ENCODE results near the gene KCNJ4. TPM values are rescaled to one million over a fixed set of nuclear protein-coding genes. Genes with fewer than 3 reads are reported as not detected.

The KCNJ4 gene
- total RNA-seq, 1 experiment from 2014 or later: 0.18 TPM

GRCh38 chr22:38487946-38488345 lies 32.9 kb upstream of the KCNJ4 start:
- DNase-seq (ENCODE audit: low read depth, low spot score) (no peak), ATAC-seq (no peak)
- intact Hi-C loops (cut with micrococcal nuclease; ENCODE audit: unreplicated experiment): no loop called here
- no peaks in the 10 kb centered on the region for H3K27me3 ChIP-seq (ENCODE audit: control insufficient read depth, insufficient read depth, low read length)
- TF ChIP-seq POLR2AphosphoS5 (IDR thresholded peaks at IDR 0.05; ENCODE audit: low read depth, low read length) (no peak), SIN3A (IDR thresholded peaks at IDR 0.05; ENCODE audit: borderline replicate concordance, insufficient read depth, low read depth, low read length) (no peak), TCF7L2 (IDR thresholded peaks at IDR 0.05; ENCODE audit: low read depth, low read length) (no peak), CTCF (IDR thresholded peaks at IDR 0.05) (no peak), REST (IDR thresholded peaks at IDR 0.05; ENCODE audit: insufficient read depth in 1 of 2, low read depth in 2 of 2, low read length in 1 of 2) (no peak)
- no peaks in the 10 kb centered on the region; the same call in 1 of the 2 replicates for H3K4me1 ChIP-seq (ENCODE audit: control insufficient read depth, insufficient read depth, low read length)
- H3K4me3 ChIP-seq (ENCODE audit: low read depth in 2 of 2, low read length in 2 of 2): no peak overlapping the region
- ChIA-PET POLR2A (interaction anchor here (0.6 kb wide), 2 partner anchors 64 to 146 kb away, joined by 3 read pairs; no protein-coding TSS in a partner anchor), CTCF (no interaction called here)
- no peaks in the 10 kb centered on the region for H3K9me3 ChIP-seq (ENCODE audit: control insufficient read depth, insufficient read depth, low read depth, low read length)
- no peak overlapping the region for H3K27ac ChIP-seq (ENCODE audit: low read length)
- no TSS peak for BruUV-seq (replicated peaks)
- peaks cover 75% of the 10 kb centered on the region for H3K36me3 ChIP-seq (ENCODE audit: control insufficient read depth, insufficient read depth, low read length)
- in situ Hi-C loops (cut with HindIII; ENCODE audit: low pct_unique_long_range_greater_than_20kb, low sequenced_read_pairs): no loop called here

GRCh38 chr22:38485783-38486182 lies 30.8 kb upstream of the KCNJ4 start:
- intact Hi-C loops (cut with micrococcal nuclease; ENCODE audit: unreplicated experiment): no loop called here
- DNase-seq (ENCODE audit: low read depth, low spot score): no peak
- Histone ChIP-seq H3K27me3 (ENCODE audit: control insufficient read depth, insufficient read depth, low read length) (no peaks in the 10 kb centered on the region), H3K4me1 (ENCODE audit: control insufficient read depth, insufficient read depth, low read length) (no peaks in the 10 kb centered on the region; the same call in 1 of the 2 replicates), H3K9me3 (ENCODE audit: control insufficient read depth, insufficient read depth, low read depth, low read length) (no peaks in the 10 kb centered on the region), H3K36me3 (ENCODE audit: control insufficient read depth, insufficient read depth, low read length) (peaks cover 60% of the 10 kb centered on the region), H3K27ac (ENCODE audit: low read length) (no peak overlapping the region), H3K4me3 (ENCODE audit: low read depth in 2 of 2, low read length in 2 of 2) (no peak overlapping the region)
- no TSS peak for BruUV-seq (replicated peaks)
- ChIA-PET POLR2A (interaction anchor here (0.5 kb wide), 1 partner anchor 1723 kb away, joined by 3 read pairs; no protein-coding TSS in a partner anchor), CTCF (interaction anchor here (0.5 kb wide), 1 partner anchor 417 kb away, joined by 3 read pairs; no protein-coding TSS in a partner anchor)
- in situ Hi-C loops (cut with HindIII; ENCODE audit: low pct_unique_long_range_greater_than_20kb, low sequenced_read_pairs): no loop called here
- no peak for TF ChIP-seq SIN3A (IDR thresholded peaks at IDR 0.05; ENCODE audit: borderline replicate concordance, insufficient read depth, low read depth, low read length)
- TF ChIP-seq TCF7L2 (IDR thresholded peaks at IDR 0.05; ENCODE audit: low read depth, low read length): no peak
- no peak for TF ChIP-seq CTCF (IDR thresholded peaks at IDR 0.05)
- no peak for TF ChIP-seq REST (IDR thresholded peaks at IDR 0.05; ENCODE audit: insufficient read depth in 1 of 2, low read depth in 2 of 2, low read length in 1 of 2)
- TF ChIP-seq POLR2AphosphoS5 (IDR thresholded peaks at IDR 0.05; ENCODE audit: low read depth, low read length): no peak
- no peak for ATAC-seq

All from Panc1 (cell line).